Prostate gland (tissue), 2 donors: ENCODE measurements around the gene UBE2Q2. TPM values are rescaled to one million over a fixed set of nuclear protein-coding genes. Genes with fewer than 3 reads are reported as not detected.

Experiments used
- DNase-seq: peaks from one replicate; pipeline ENCODE4 v3.0.0-alpha.2; 2019; ENCODE audit warnings: low spot score
- H3K27ac ChIP-seq, 2 donors: fragments of 200-600 bp; sonication (generic); 2 replicates each; pipeline ENCODE4 v1.5.1; 2017 to 2019
- H3K27me3 ChIP-seq: fragments of 200-600 bp; sonication (generic); replicated peaks from 2 replicates; pipeline ENCODE4 v1.5.1; 2019; ENCODE audit not compliant: insufficient read depth
- H3K36me3 ChIP-seq, 2 donors: fragments of 200-600 bp; sonication (generic); 1 replicate in 1 of 2; 2 replicates in 1 of 2; pipeline versions ENCODE4 v1.5.1 to v1.8.1; 2017 to 2019
- H3K4me1 ChIP-seq: fragments of 200-600 bp; sonication (generic); replicated peaks from 2 replicates; pipeline ENCODE4 v1.5.1; 2019
- H3K4me3 ChIP-seq, 2 donors: fragments of 200-600 bp; sonication (generic); 2 replicates each; pipeline ENCODE4 v1.5.1; 2017 to 2019
- H3K9me3 ChIP-seq: fragments of 200-600 bp; sonication (generic); 2 replicates; pipeline ENCODE4 v1.5.1; 2017
- CTCF ChIP-seq, 4 experiments: fragments of 200-600 bp in 2 of 4; fragments of 450-650 bp in 2 of 4; sonication (generic) in 2 of 4; IDR thresholded peaks; 1 replicate in 3 of 4; 2 replicates in 1 of 4; pipeline ENCODE4 v1.5.1; 2016 to 2019; ENCODE audit warnings: antibody characterized with exemption in 4 of 4, mild to moderate bottlenecking in 2 of 4, moderate library complexity in 2 of 4
- POLR2A ChIP-seq: fragments of 450-650 bp; IDR thresholded peaks from one replicate; pipeline ENCODE4 v1.6.1; 2016; ENCODE audit warnings: antibody characterized with exemption, mild to moderate bottlenecking
- POLR2AphosphoS5 ChIP-seq: sonication (generic); formaldehyde crosslinking; IDR thresholded peaks from one replicate; pipeline ENCODE4 v1.6.1; 2017; ENCODE audit warnings: antibody characterized with exemption
- WGBS: methylation state at CpG from one replicate; pipeline ENCODE4 v1.1.5; 2018; 5-methylcytosine and 5-hydroxymethylcytosine counted together
- intact Hi-C: fragments of 100-400 bp; cut with DNase I; formaldehyde crosslinking; loops from one replicate; pipeline ENCODE4 v1.14.2; 2022
- total RNA-seq, 2 donors: library from RNA; depleted of rRNA; stranded (reverse); fragments of >200 nt; gene quantifications; one replicate each; pipeline ENCODE4 v1.1.0, GENCODE V29; 2016

Gene UBE2Q2
- total RNA-seq, 2 donors from 2014 or later = 33.1 to 67.5 TPM

DNA sequence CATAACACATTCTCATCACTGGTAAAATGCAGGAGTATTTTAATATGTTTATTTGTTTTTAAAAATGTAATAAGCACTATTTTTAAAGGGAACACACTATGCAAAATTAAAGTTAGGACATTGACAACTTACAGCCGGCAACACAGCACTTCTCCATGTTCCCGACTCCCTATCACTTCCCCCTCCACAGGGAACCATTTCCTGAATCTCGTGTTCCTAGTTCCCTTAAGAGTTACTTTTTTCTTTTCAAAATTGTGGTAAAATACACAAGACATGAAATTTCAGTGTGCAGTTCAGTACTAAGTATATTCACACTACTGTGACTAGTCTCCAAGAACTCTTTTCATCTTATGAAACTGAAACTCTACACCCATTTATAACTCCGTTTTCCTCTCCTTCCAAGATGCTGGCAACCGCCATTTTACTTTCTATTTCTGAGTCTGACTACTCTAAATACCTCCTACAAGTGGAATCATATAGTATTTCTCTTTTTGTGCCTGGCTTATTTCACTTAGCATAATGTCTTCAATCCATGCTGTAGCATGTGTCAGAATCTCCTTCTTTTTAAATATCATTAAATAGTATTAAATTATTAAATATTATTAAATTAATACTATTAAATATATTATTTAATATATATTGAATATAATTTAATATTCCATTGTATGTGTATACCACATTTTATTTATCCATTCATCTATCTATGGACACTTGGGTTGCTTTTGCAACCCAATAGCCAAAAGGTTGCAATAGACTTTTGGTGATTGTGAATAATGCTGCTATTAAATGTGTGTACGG is 25.9 kb upstream of the UBE2Q2 start:
- Histone ChIP-seq H3K4me3 (no peak overlapping the region), H3K27me3 (no peaks in the 10 kb centered on the region), H3K36me3 (no peaks in the 10 kb centered on the region), H3K4me1 (no peaks in the 10 kb centered on the region), H3K27ac (no peak overlapping the region), H3K9me3 (no peaks in the 10 kb centered on the region)
- 54% methylated on average over 6 of the region's 6 CpGs for WGBS
- TF ChIP-seq POLR2AphosphoS5 (no peak), POLR2A (no peak), CTCF (IDR thresholded peaks at IDR 0.05) (no peak)
- intact Hi-C loops = no loop called here
- DNase-seq = no peak

DNA sequence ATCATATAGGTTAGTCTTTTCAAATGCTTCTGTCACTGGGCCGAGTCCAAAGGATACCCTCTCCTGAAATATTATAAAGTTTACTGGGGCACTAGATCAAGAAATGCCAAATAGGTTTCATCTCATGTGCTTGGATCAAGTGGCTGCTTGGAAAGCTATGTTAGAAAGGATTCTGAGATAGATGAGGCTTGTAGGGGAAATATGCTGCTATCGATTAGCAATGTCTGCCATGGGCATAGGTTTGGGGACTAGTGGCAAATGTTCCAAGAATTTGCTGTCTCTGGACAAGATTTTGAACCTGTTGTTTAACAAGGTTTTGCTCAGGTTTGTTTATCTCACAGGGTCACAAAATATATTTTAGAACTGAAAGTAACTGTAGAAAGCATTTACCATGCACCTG is 23.0 kb upstream of the UBE2Q2 start:
- H3K36me3 ChIP-seq = no peaks in the 10 kb centered on the region
- intact Hi-C loops = no loop called here
- WGBS = 86% methylated on average over 2 of the region's 2 CpGs
- TF ChIP-seq POLR2AphosphoS5 = no peak
- no peak for TF ChIP-seq POLR2A
- no peak for TF ChIP-seq CTCF (IDR thresholded peaks at IDR 0.05)
- H3K9me3 ChIP-seq = no peaks in the 10 kb centered on the region
- no peak for DNase-seq
- no peak overlapping the region for H3K27ac ChIP-seq
- H3K27me3 ChIP-seq = no peaks in the 10 kb centered on the region
- no peak overlapping the region for H3K4me3 ChIP-seq
- no peaks in the 10 kb centered on the region for H3K4me1 ChIP-seq

GRCh38 chr15:75821786-75822345 is 21.4 kb upstream of the UBE2Q2 start:
- H3K27me3 ChIP-seq = no peaks in the 10 kb centered on the region
- no peaks in the 10 kb centered on the region for H3K4me1 ChIP-seq
- no peak for DNase-seq
- no peak overlapping the region for H3K4me3 ChIP-seq
- no peak overlapping the region for H3K27ac ChIP-seq
- no peaks in the 10 kb centered on the region for H3K9me3 ChIP-seq
- no peaks in the 10 kb centered on the region for H3K36me3 ChIP-seq
- intact Hi-C loops = no loop called here
- TF ChIP-seq CTCF (IDR thresholded peaks at IDR 0.05) (no peak), POLR2AphosphoS5 (no peak), POLR2A (no peak)
- 94% methylated on average over 4 of the region's 4 CpGs for WGBS

DNA sequence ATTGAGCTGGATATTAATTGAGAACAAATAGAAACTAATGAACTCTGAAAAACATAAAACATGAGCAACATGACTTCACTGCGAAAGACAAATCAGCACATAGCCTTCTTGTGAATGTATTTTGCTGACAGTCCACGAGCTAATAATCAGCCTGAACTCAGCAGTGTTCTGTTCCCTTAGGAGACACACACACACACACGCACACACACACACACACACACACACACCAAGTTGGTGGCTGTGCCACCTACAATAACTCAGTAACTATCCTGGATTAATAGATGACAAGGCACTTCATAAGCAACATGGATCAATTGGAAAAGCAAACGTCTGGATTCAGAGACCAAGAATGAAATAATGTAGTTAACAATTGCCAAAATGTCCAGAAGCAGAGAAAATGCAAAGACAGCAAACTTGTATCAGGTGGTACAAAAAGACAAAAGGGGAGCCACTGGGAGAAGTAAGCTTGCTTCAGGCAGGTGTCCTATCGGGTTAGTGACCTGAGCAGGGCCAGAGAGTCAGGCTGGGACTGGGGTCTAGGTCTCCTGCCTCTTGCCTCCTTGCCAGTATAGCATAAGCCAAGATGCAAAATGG is 20.5 kb upstream of the UBE2Q2 start:
- H3K27me3 ChIP-seq = no peaks in the 10 kb centered on the region
- 64% methylated on average over 5 of the region's 5 CpGs for WGBS
- intact Hi-C loops = no loop called here

GRCh38 chr15:75823860-75824613 is 19.2 kb upstream of the UBE2Q2 start:
- WGBS = 57% methylated on average over 7 of the region's 7 CpGs
- H3K27ac ChIP-seq = no peak overlapping the region
- H3K36me3 ChIP-seq = no peaks in the 10 kb centered on the region
- TF ChIP-seq CTCF (IDR thresholded peaks at IDR 0.05) (no peak), POLR2AphosphoS5 (no peak), POLR2A (no peak)
- intact Hi-C loops = no loop called here
- no peaks in the 10 kb centered on the region for H3K4me1 ChIP-seq
- no peaks in the 10 kb centered on the region for H3K9me3 ChIP-seq
- H3K4me3 ChIP-seq = no peak overlapping the region
- no peaks in the 10 kb centered on the region for H3K27me3 ChIP-seq
- no peak for DNase-seq

More for the DNA sequence above, 20.5 kb upstream of the UBE2Q2 start:
- TF ChIP-seq POLR2AphosphoS5 = no peak
- no peak for TF ChIP-seq POLR2A
- Histone ChIP-seq H3K36me3 (no peaks in the 10 kb centered on the region), H3K4me3 (no peak overlapping the region), H3K4me1 (no peaks in the 10 kb centered on the region), H3K9me3 (no peaks in the 10 kb centered on the region), H3K27ac (no peak overlapping the region)
- no peak for DNase-seq
